GM23338 (cell line): ENCODE data around the gene CNOT10. TPM values are rescaled to one million over a fixed set of nuclear protein-coding genes. Genes with fewer than 3 reads are reported as not detected.

ENCODE experiments used
- ATAC-seq: fragments of 200-7000 bp; cut with Tn5 transposase; 3 replicates; pipeline ENCODE4 v1.9.1; 2020
- DNase-seq: peaks from one replicate; pipeline ENCODE4 v3.0.0-alpha.2; 2015; ENCODE audit warnings: low spot score
- H2AFZ ChIP-seq: fragments of 200-600 bp; sonication (generic); 2 replicates; pipeline ENCODE4 v1.8.0; 2016; ENCODE audit warnings: antibody characterized with exemption, mild to moderate bottlenecking, moderate library complexity
- H3F3A ChIP-seq: fragments of 200-600 bp; sonication (generic); replicated peaks from 2 replicates; pipeline ENCODE4 v1.8.0; 2017; ENCODE audit warnings: antibody characterized with exemption, mixed run types, low read depth
- H3K27ac ChIP-seq: fragments of 200-600 bp; sonication (generic); 2 replicates; pipeline ENCODE4 v1.6.1; 2016; ENCODE audit warnings: low read depth
- H3K27me3 ChIP-seq: fragments of 200-600 bp; sonication (generic); 2 replicates; pipeline ENCODE4 v1.8.0; 2016; ENCODE audit warnings: mild to moderate bottlenecking, mixed run types, moderate library complexity; ENCODE audit not compliant: insufficient read depth
- H3K36me3 ChIP-seq: fragments of 200-600 bp; sonication (generic); 2 replicates; pipeline ENCODE4 v1.8.0; 2016; ENCODE audit warnings: mild to moderate bottlenecking; ENCODE audit not compliant: insufficient read depth
- H3K4me1 ChIP-seq: fragments of 200-600 bp; sonication (generic); 2 replicates; pipeline ENCODE4 v1.8.0; 2016; ENCODE audit warnings: mild to moderate bottlenecking, moderate library complexity; ENCODE audit not compliant: insufficient read depth
- H3K4me2 ChIP-seq: fragments of 200-600 bp; sonication (generic); 2 replicates; pipeline ENCODE4 v1.7.1; 2017; ENCODE audit warnings: mixed run types
- H3K4me3 ChIP-seq: fragments of 200-600 bp; sonication (generic); 2 replicates; pipeline ENCODE4 v1.6.1; 2016; ENCODE audit warnings: mixed run types
- H3K79me2 ChIP-seq: fragments of 200-600 bp; sonication (generic); replicated peaks from 2 replicates; pipeline ENCODE4 v1.8.0; 2017; ENCODE audit warnings: mild to moderate bottlenecking; ENCODE audit not compliant: insufficient read depth
- H3K9me2 ChIP-seq: fragments of 200-600 bp; sonication (generic); 2 replicates; pipeline ENCODE4 v1.8.0; 2017; ENCODE audit not compliant: insufficient read depth
- H4K20me1 ChIP-seq: fragments of 200-600 bp; sonication (generic); replicated peaks from 2 replicates; pipeline ENCODE4 v1.8.0; 2017; ENCODE audit warnings: mild to moderate bottlenecking; ENCODE audit not compliant: insufficient read depth
- H3K27ac Mint-ChIP-seq: 2 replicates; pipeline ENCODE4 v1.8.0; 2020; ENCODE audit warnings: inconsistent platforms, mild to moderate bottlenecking, moderate library complexity, mixed read lengths
- H3K27me3 Mint-ChIP-seq: 3 replicates; pipeline ENCODE4 v1.8.0; 2022; ENCODE audit warnings: low read depth, mild to moderate bottlenecking, moderate library complexity, mixed read lengths, inconsistent platforms; ENCODE audit not compliant: insufficient read depth, poor library complexity
- H3K36me3 Mint-ChIP-seq: 3 replicates; pipeline ENCODE4 v1.8.0; 2021; ENCODE audit warnings: low read depth, mild to moderate bottlenecking, inconsistent platforms, moderate library complexity, mixed read lengths
- H3K4me1 Mint-ChIP-seq: 3 replicates; pipeline ENCODE4 v1.8.0; 2020; ENCODE audit warnings: mild to moderate bottlenecking, inconsistent platforms, mixed read lengths
- H3K4me3 Mint-ChIP-seq: 3 replicates; pipeline ENCODE4 v1.8.0; 2021; ENCODE audit warnings: moderate library complexity, mild to moderate bottlenecking, inconsistent platforms, mixed read lengths
- H3K9me3 Mint-ChIP-seq: 3 replicates; pipeline ENCODE4 v1.8.0; 2020; ENCODE audit warnings: moderate library complexity, mild to moderate bottlenecking, inconsistent platforms, mixed read lengths
- CREB1 ChIP-seq: fragments of 250-450 bp; sonication (Bioruptor Pico); IDR thresholded peaks from 2 replicates; pipeline ENCODE4 v1.5.0; 2020; ENCODE audit warnings: low read depth, mild to moderate bottlenecking, moderate library complexity
- ETS1 ChIP-seq: IDR thresholded peaks from 2 replicates; pipeline ENCODE4 v1.6.1; 2016; ENCODE audit warnings: antibody characterized with exemption
- EZH2 ChIP-seq: fragments of 200-600 bp; sonication (generic); IDR thresholded peaks from one replicate; pipeline ENCODE4 v1.8.0; 2017; ENCODE audit warnings: antibody characterized with exemption, mild to moderate bottlenecking, low read depth; ENCODE audit not compliant: unreplicated experiment
- EZH2phosphoT487 ChIP-seq: fragments of 200-600 bp; sonication (generic); IDR thresholded peaks from one replicate; pipeline ENCODE4 v1.8.1; 2018; ENCODE audit warnings: antibody characterized with exemption; ENCODE audit not compliant: unreplicated experiment
- JUNB ChIP-seq: IDR thresholded peaks from one replicate; pipeline ENCODE4 v1.6.1; 2016; ENCODE audit warnings: antibody characterized with exemption; ENCODE audit not compliant: unreplicated experiment
- NANOG ChIP-seq: IDR thresholded peaks from 2 replicates; pipeline ENCODE4 v1.6.1; 2016; ENCODE audit warnings: antibody characterized with exemption, borderline replicate concordance
- POLR2AphosphoS5 ChIP-seq: IDR thresholded peaks from 2 replicates; pipeline ENCODE4 v1.6.1; 2016; ENCODE audit warnings: antibody characterized with exemption, low read depth
- REST ChIP-seq: IDR thresholded peaks from one replicate; pipeline ENCODE4 v1.6.1; 2018; ENCODE audit warnings: antibody characterized with exemption; ENCODE audit not compliant: unreplicated experiment
- STAT1 ChIP-seq: IDR thresholded peaks from one replicate; pipeline ENCODE4 v1.6.1; 2016; ENCODE audit warnings: antibody characterized with exemption; ENCODE audit not compliant: unreplicated experiment
- ZNF114 ChIP-seq: fragments of 250-450 bp; sonication (Bioruptor Pico); IDR thresholded peaks from 2 replicates; pipeline ENCODE4 v1.5.0; 2020; ENCODE audit warnings: mild to moderate bottlenecking, moderate library complexity
- ZNF331 ChIP-seq: fragments of 250-450 bp; sonication (Bioruptor Pico); IDR thresholded peaks from 2 replicates; pipeline ENCODE4 v1.5.0; 2020; ENCODE audit warnings: low read depth, mild to moderate bottlenecking, moderate library complexity
- polyA plus RNA-seq: library from polyadenylated mRNA; unstranded; fragments of >200 nt; fragmentation: Nextera tagmentation; extraction: Ambion mirVana; gene quantifications from 2 replicates; pipeline ENCODE4 v1.2.1, GENCODE V29; 2016
- total RNA-seq: library from RNA; depleted of rRNA; stranded (reverse); fragments of >200 nt; shearing (Covaris generic); gene quantifications from 2 replicates; pipeline ENCODE4 v1.2.3, GENCODE V29; 2014
- TF ChIP-seq, protein P1 (sequence below), 2 experiments: fragments of 200-600 bp in 1 of 2; sonication (generic) in 1 of 2; conservative IDR thresholded peaks; 2 replicates each; pipeline versions ENCODE4 v1.5.1 to v1.6.1; 2016 to 2017; ENCODE audit warnings: antibody characterized with exemption in 2 of 2, low read depth in 2 of 2, mild to moderate bottlenecking in 2 of 2, moderate library complexity in 1 of 2

Gene CNOT10
- total and polyA plus RNA-seq, 2 experiments from 2014 or later = 27.2 to 46.9 TPM

GRCh38 chr3:32640939-32641338, 44.0 kb upstream of the CNOT10 start (continued):
- no peak for TF ChIP-seq CREB1 (CRISPR knock-in tag)

DNA sequence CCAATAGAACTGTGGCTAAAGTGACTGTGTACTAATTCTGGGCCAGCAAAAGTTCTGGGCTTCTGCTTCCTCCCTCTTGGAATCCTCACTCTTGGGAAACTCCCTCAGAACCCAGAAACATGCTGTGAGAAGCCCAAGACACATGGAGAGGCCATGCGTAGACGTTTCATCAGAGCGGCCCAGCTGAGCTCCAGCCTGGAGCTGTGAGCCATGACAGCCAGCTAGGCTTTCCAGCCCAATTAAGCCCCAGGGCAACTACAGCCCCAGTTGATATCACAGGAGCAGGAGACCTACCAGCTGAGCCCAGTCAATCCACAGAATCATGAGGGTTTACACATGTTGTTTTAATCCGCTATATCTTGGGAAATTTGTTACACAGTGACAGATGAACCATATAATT, 43.6 kb upstream of the CNOT10 start:
- H4K20me1 ChIP-seq = no peaks in the 10 kb centered on the region
- Mint-ChIP-seq H3K9me3 (no peaks in the 10 kb centered on the region; the same call in 2 of the 3 replicates), H3K4me1 (no peaks in the 10 kb centered on the region), H3K36me3 (no peaks in the 10 kb centered on the region), H3K4me3 (no peak overlapping the region), H3K27ac (no peak overlapping the region), H3K27me3 (peaks cover 5% of the 10 kb centered on the region)
- no peaks in the 10 kb centered on the region for H3K36me3 ChIP-seq
- no peak for TF ChIP-seq ETS1
- no peak for TF ChIP-seq ZNF331 (CRISPR knock-in tag)
- TF ChIP-seq EZH2 = no peak
- TF ChIP-seq CREB1 (CRISPR knock-in tag) = no peak
- no peaks in the 10 kb centered on the region for H3F3A ChIP-seq
- H3K4me3 ChIP-seq = no peak overlapping the region
- ATAC-seq = no peak
- H3K4me2 ChIP-seq = no peak overlapping the region
- H3K27me3 ChIP-seq = no peaks in the 10 kb centered on the region
- peak overlapping the region; percentile 85; the same call in 1 of the 2 replicates for H2AFZ ChIP-seq
- no peak for DNase-seq
- H3K9me2 ChIP-seq = no peaks in the 10 kb centered on the region
- H3K27ac ChIP-seq = no peak overlapping the region
- no peaks in the 10 kb centered on the region for H3K4me1 ChIP-seq
- H3K79me2 ChIP-seq = no peaks in the 10 kb centered on the region

- H3K79me2 ChIP-seq = no peaks in the 10 kb centered on the region
- no peaks in the 10 kb centered on the region for H3K9me2 ChIP-seq
- no peaks in the 10 kb centered on the region for H3K4me1 ChIP-seq
- H3K27me3 Mint-ChIP-seq = peaks cover 5% of the 10 kb centered on the region
- H3K27ac ChIP-seq = no peak overlapping the region
- H3K4me3 ChIP-seq = no peak overlapping the region
- peak overlapping the region; percentile 95 for H2AFZ ChIP-seq
- H3K27ac Mint-ChIP-seq = no peak overlapping the region
- no peaks in the 10 kb centered on the region for H3K36me3 Mint-ChIP-seq
- H3K4me2 ChIP-seq = no peak overlapping the region
- no peaks in the 10 kb centered on the region for H3F3A ChIP-seq
- H3K4me1 Mint-ChIP-seq = peaks cover 4% of the 10 kb centered on the region; the same call in 2 of the 3 replicates
- no peaks in the 10 kb centered on the region for H4K20me1 ChIP-seq
- TF ChIP-seq POLR2AphosphoS5 (no peak), ZNF114 (no peak), CREB1 (CRISPR knock-in tag) (no peak), STAT1 (no peak), EZH2phosphoT487 (no peak), ZNF331 (CRISPR knock-in tag) (no peak), JUNB (no peak), NANOG (no peak), REST (no peak), ETS1 (no peak)
- TF ChIP-seq, protein P1, sequence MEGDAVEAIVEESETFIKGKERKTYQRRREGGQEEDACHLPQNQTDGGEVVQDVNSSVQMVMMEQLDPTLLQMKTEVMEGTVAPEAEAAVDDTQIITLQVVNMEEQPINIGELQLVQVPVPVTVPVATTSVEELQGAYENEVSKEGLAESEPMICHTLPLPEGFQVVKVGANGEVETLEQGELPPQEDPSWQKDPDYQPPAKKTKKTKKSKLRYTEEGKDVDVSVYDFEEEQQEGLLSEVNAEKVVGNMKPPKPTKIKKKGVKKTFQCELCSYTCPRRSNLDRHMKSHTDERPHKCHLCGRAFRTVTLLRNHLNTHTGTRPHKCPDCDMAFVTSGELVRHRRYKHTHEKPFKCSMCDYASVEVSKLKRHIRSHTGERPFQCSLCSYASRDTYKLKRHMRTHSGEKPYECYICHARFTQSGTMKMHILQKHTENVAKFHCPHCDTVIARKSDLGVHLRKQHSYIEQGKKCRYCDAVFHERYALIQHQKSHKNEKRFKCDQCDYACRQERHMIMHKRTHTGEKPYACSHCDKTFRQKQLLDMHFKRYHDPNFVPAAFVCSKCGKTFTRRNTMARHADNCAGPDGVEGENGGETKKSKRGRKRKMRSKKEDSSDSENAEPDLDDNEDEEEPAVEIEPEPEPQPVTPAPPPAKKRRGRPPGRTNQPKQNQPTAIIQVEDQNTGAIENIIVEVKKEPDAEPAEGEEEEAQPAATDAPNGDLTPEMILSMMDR (conservative IDR thresholded peaks at IDR 0.05; ENCODE audit: low read depth in 2 of 2) = no peak
- H3K36me3 ChIP-seq = no peaks in the 10 kb centered on the region
- ATAC-seq = no peak
- no peak overlapping the region for H3K4me3 Mint-ChIP-seq
- H3K9me3 Mint-ChIP-seq = no peaks in the 10 kb centered on the region; the same call in 2 of the 3 replicates
- no peaks in the 10 kb centered on the region for H3K27me3 ChIP-seq
- DNase-seq = peak; percentile 2
These were observed 41.6 kb upstream of the CNOT10 start for GRCh38 chr3:32643354-32643753.
